GM10847 (cell line): ENCODE measurements around the gene PCBP2.

Experiments
- POLR2A ChIP-seq: IDR thresholded peaks from 2 replicates; pipeline ENCODE4 v1.6.1; 2011; ENCODE audit not compliant: insufficient read length; ENCODE audit errors: extremely low read depth

Gene PCBP2

DNA sequence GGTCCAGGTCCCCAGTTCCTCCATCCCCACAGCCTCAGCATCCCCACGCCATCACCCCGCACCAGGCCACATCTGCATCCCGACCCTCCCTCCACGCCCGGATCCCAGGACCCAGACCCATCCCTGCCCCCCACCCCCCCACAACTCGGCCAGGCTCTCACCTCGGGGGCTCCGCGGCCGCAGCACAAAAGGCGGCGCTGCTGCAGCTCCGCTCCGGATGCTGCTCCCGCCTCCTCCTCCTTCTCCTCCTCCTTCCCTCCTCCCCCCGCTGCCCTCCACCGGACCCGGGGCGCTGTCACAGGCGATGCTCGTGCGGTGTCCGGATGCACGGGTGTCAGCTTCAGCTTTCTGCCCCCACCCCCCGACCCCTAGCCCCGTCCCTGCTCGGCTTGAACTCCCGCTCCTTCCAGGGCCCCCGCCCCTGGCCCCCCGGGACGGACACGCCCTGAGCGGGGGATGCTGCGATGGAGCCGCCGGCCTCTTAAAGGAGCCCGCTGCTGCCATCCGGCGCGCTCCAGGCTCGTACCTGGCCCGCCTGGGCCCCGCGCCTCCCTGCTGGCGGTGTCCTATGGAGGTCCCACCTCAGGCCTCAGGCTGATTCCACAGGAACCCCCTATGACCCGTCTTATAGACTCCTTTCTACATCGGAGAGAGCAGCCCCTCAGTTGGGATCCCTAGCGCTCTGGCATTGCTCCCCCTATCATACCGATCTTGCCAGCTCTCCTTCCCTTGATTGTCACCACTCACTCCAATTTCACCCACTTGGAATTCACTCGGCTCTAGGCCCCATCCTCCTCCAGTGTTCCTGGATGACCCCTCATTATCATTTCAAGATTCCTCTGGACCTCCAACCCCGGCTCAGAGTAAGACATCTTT lies 47.6 kb downstream of the PCBP2 start, which contains the start of gene MAP3K12:
TSS of gene MAP3K12 (minus strand) at position 193 of the 876 bp plus-strand sequence. CDS start 12,067 bp downstream, outside the sequence.
- TF ChIP-seq POLR2A = no peak

GRCh38 chr12:53500142-53500775 lies 48.4 kb downstream of the PCBP2 start:
- peak; percentile 63 for TF ChIP-seq POLR2A

- peak; percentile 89 for TF ChIP-seq POLR2A
Observed at GRCh38 chr12:53500776-53501614, 49.1 kb downstream of the PCBP2 start, which contains the start of gene TARBP2. Gene TARBP2 (plus strand): TSS chr12:53501283. CDS start chr12:53501409, 126 bp downstream.

DNA sequence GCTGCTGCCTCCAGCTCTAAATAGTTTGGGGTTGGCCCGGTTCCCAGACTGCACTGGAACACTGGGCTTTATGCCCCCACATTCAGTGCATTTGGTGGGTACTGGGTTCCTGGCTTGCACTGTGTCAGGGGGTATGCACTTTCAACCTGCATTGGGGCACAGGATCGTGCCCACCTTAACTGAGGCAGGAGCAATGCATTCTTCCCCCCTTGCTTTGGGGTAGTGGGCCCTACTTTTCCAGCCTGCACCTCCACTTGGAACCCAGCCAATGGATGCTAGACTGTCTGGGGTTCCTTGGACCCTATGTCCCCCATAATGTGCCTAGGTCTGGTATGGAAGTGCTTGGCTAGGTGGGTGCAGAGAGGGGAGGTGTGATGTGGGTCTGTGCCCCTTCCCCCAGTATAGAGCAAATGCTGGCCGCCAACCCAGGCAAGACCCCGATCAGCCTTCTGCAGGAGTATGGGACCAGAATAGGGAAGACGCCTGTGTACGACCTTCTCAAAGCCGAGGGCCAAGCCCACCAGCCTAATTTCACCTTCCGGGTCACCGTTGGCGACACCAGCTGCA lies 49.8 kb downstream of the PCBP2 start:
- TF ChIP-seq POLR2A = no peak

GRCh38 chr12:53502331-53502730 lies 50.4 kb downstream of the PCBP2 start:
- no peak for TF ChIP-seq POLR2A

DNA sequence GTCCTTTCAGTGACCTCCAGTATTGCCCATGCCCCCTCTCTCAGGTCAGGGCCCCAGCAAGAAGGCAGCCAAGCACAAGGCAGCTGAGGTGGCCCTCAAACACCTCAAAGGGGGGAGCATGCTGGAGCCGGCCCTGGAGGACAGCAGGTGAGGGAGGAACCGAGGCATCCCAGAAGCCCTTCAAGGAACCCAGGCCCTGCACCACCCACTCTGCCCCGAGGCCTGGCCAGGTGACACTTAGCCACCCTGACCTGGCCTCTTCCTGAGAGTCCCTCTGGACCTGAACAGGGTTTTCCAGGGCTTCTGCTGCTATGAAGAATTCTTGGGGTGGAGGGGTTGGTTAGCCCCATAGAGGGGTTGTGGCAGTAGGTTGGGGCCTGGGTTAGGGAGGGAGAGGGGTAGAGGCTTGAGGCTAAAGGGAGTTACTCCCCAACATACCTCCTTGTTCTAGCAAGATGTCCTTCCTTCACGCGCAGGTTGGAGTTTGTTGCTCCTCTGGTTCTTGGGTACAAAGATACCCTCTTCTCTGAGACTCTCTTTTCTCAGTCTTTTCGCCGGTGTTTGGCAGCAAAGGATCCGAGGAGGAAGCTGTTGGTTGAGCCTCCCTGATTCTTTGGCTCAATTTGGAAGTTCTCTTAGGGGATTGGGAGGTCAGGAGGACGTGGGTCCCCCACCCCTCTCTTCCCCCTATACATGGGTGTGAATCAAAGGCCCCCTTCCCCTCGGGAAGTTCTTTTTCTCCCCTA lies 51.3 kb downstream of the PCBP2 start:
- no peak for TF ChIP-seq POLR2A

DNA sequence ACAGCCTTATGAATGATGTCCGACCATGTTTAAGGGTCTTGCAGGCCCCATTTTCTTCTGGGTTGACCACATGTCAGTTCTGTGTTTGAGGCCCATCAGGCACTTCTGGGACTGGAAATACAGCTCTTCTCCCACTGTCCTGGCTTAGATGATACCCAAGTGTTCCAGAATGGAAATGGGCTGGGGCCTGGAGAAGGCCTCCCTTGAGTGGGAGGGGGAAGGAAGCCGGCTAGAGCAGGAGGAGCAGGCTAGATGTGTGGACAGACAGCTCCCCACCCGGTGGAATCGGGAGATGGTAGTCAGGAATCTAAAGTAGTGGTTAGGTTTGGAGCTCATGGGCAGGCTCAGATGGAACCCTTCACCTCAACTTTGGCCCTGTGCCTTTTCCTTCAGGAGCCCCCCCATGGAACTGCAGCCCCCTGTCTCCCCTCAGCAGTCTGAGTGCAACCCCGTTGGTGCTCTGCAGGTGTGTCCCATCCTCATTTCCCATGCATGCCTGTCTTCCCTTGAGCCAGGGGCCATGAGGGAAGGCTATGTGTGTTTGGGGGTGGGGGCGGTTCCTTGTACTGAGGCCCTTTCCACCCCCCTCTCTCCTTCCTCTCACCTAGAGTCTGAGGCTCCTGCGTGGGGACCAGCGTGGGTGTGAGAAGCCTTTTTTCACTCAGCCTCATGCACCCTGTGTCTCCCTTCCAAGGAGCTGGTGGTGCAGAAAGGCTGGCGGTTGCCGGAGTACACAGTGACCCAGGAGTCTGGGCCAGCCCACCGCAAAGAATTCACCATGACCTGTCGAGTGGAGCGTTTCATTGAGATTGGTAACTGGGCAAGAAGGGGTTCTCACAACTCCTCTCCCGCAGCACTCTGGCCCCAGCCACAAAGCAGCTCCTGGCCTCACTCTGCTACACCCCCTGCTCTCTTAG lies 52.4 kb downstream of the PCBP2 start:
- no peak for TF ChIP-seq POLR2A

GRCh38 chr12:53505086-53505485 lies 53.2 kb downstream of the PCBP2 start:
- no peak for TF ChIP-seq POLR2A

DNA sequence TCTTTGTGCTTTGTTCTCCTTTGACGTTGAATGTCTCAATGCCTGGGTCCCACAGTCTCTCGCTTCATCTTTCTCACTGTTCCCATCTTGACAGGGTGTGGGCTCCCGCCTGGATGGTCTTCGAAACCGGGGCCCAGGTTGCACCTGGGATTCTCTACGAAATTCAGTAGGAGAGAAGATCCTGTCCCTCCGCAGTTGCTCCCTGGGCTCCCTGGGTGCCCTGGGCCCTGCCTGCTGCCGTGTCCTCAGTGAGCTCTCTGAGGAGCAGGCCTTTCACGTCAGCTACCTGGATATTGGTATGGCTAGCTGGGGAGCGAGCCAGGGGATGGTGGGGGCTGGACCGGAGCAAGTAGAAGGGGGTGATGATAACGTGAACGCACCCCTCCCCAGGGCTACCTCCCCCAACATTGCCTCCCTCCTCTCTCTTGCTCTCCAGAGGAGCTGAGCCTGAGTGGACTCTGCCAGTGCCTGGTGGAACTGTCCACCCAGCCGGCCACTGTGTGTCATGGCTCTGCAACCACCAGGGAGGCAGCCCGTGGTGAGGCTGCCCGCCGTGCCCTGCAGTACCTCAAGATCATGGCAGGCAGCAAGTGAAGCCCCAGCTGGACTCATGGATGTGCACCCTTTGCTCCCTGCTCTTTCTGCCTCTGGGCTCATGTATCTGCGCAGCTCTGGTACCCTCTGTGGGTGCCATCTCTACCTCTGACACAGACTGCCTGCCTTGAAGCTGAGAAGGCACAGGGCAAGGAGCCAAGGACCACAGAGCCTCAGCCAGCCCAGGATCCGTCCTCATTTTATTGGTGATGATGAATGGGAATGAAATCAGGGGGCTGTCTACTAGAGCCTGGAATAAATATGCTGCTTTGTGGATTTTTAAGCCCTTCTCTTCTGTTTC lies 53.9 kb downstream of the PCBP2 start:
- TF ChIP-seq POLR2A = no peak

DNA sequence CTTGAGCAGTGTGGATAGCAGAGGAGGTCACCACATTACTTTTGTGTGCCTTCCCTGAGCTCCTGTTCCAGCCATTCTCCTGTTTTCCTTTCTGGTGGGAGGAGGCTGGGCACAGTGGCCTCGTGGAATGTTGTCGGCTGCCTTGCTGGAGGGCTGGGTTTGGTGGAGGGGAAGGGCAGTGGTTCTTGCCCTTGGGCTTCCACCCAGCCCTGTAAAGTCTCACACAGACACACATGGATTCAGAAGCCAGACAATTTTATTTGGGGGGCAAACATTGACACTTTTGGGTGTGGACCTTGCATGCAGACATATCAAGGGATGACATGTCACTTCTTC lies 54.5 kb downstream of the PCBP2 start:
- TF ChIP-seq POLR2A = no peak

DNA sequence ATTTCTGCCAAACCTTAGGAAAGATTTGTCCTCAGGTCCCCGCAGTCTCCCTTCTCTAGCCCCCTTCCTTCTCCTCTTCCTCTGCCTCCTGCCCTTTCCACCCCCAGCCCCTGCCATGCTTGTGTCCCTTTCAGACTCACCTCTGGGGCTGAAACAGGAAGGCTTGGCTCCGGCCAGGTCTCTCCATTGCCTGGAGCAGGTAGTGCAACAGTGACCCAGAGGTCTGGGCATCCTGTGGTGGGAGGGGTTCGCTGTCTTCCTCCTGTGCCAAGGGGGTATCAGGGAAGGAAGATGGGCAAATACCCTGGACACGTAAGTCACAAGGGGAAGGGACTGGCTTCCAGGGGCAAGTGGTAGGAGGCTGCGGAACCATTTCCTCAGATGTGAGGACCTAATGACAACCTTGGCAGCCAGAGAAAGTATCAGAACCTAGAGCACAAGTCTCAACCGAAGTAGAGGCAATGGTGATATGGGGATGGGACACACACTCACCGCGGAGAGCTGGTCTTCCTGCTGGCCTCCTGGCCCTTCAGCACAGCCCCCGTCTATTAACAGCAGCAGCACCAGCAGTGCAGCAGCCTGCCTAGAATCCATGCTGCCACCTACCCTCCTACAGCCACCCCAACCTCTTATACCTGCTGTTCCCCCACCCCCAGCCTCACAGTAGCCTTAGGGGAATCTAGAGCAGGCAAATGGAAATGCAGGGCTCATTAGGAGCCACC lies 55.1 kb downstream of the PCBP2 start, which contains the start of gene NPFF:
TSS of gene NPFF (minus strand) at position 604 of the 722 bp plus-strand sequence. CDS start at position 594, 10 bp downstream.
- TF ChIP-seq POLR2A = no peak

- TF ChIP-seq POLR2A = no peak
Observed at GRCh38 chr12:53507603-53507885, 55.6 kb downstream of the PCBP2 start.

- TF ChIP-seq POLR2A = no peak
Observed at GRCh38 chr12:53508534-53509170, 56.8 kb downstream of the PCBP2 start.
